Measurements from ENCODE around the gene UGGT1. TPM values are rescaled to one million over a fixed set of nuclear protein-coding genes. Genes with fewer than 3 reads are reported as not detected.

The UGGT1 gene
- total RNA-seq, 1 donor from 2014 or later = 58.7 TPM

DNA sequence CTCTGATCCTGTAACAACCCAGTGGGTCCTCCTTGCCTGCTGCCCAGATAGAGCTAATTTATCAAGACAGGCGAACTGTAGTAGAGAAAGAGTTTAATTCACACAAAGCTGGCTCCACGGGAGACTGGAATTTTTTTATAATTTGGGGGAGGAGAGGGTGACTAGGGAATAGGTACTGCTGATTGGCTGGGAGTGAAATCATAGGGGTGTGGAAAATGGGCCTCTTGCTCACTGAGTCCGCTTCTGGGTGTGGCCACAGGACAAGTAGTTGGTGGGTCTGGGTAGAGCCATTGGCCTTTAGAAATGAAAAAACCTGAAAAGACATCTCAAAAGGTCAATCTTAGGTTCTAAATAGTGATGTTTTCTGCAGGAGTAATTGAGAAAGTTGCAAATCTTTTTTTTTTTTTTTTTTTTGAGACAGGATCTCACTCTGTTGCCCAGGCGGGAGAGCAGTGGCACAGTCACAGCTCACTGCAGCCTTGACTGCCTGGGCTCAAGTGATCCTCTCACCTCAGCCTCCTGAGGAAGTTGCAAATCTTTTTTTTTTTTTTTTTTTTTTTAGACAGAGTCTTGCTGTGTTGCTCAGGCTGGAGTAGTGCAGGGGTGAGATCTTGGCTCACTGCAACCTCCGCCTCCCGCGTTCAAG is 14.4 kb upstream of the UGGT1 start:
- Mint-ChIP-seq H3K9me3 (peaks cover 5% of the 10 kb centered on the region), H3K27me3 (ENCODE audit: low read depth) (peaks cover 3% of the 10 kb centered on the region), H3K4me3 (no peak overlapping the region), H3K36me3 (ENCODE audit: low read depth) (no peaks in the 10 kb centered on the region), H3K27ac (ENCODE audit: unreplicated experiment) (no peak overlapping the region), H3K4me1 (no peaks in the 10 kb centered on the region)
- no peak for DNase-seq (ENCODE audit: low read depth, low spot score)
- TF ChIP-seq CTCF (conservative IDR thresholded peaks at IDR 0.05) = no peak

GRCh38 chr2:128084757-128085156 is 6.2 kb upstream of the UGGT1 start:
- peaks cover 6% of the 10 kb centered on the region for H3K9me3 Mint-ChIP-seq
- no peak overlapping the region for H3K4me3 Mint-ChIP-seq
- no peak overlapping the region for H3K27ac Mint-ChIP-seq (ENCODE audit: unreplicated experiment)
- DNase-seq (ENCODE audit: low read depth, low spot score) = no peak
- H3K36me3 Mint-ChIP-seq (ENCODE audit: low read depth) = peaks cover 2% of the 10 kb centered on the region
- H3K4me1 Mint-ChIP-seq = peaks cover 8% of the 10 kb centered on the region
- no peak for TF ChIP-seq CTCF (conservative IDR thresholded peaks at IDR 0.05)
- H3K27me3 Mint-ChIP-seq (ENCODE audit: low read depth) = peaks cover 3% of the 10 kb centered on the region

DNA sequence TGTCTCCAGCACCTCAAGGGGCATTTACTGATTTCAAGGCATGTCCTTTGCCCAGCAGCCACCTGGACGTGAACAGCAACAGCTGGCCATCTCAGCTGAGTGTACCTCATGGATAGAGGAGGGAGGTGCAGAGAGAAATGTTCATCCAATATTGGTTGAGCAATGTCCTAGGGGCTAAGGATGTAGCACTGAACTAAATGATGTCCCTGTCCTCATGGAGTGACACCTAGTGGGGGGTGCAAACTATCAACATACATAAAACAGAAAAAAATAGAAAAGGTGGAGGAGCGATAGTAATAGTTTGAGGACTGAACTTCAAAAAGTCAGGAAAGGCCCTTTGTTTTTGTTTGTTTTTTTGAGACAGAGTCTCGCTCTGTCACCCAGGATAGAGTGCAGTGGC is 4.8 kb upstream of the UGGT1 start:
- Mint-ChIP-seq H3K36me3 (ENCODE audit: low read depth) (peaks cover 2% of the 10 kb centered on the region), H3K27me3 (ENCODE audit: low read depth) (no peaks in the 10 kb centered on the region), H3K4me1 (peaks cover 17% of the 10 kb centered on the region), H3K27ac (ENCODE audit: unreplicated experiment) (no peak overlapping the region), H3K4me3 (no peak overlapping the region), H3K9me3 (peaks cover 6% of the 10 kb centered on the region)
- DNase-seq (ENCODE audit: low read depth, low spot score) = no peak
- TF ChIP-seq CTCF (conservative IDR thresholded peaks at IDR 0.05) = no peak

DNA sequence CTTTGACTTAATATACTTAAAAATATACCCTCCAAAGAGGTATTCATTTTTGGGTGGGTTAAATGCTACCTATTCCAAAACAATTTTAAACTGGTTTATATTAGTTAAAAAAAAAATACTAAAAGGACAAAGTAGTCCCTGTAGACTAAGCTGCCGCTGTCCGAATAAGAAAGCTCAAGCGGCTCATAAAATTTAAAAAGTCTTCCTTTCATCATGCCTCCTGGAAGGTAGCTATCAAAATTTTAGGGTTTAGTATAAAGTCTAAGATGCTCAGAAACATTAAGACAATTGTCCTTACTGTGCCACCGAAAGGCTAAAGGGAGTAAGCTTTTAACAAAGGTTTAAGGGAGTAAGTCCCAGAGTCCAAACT is 440 bp upstream of the UGGT1 start:
- Mint-ChIP-seq H3K4me3 (peak overlapping the region; percentile 99), H3K9me3 (no peaks in the 10 kb centered on the region), H3K4me1 (peaks cover 35% of the 10 kb centered on the region), H3K27me3 (ENCODE audit: low read depth) (no peaks in the 10 kb centered on the region), H3K36me3 (ENCODE audit: low read depth) (no peaks in the 10 kb centered on the region), H3K27ac (ENCODE audit: unreplicated experiment) (peak overlapping the region; percentile 91)
- no peak for TF ChIP-seq CTCF (conservative IDR thresholded peaks at IDR 0.05)
- no peak for DNase-seq (ENCODE audit: low read depth, low spot score)

- H3K4me1 Mint-ChIP-seq = peaks cover 35% of the 10 kb centered on the region
Measured at GRCh38 chr2:128091726-128092080, 703 bp downstream of the UGGT1 start.

More at GRCh38 chr2:128091726-128092080, 703 bp downstream of the UGGT1 start:
- TF ChIP-seq CTCF (conservative IDR thresholded peaks at IDR 0.05) = no peak
- peak overlapping the region; percentile 91 for H3K27ac Mint-ChIP-seq (ENCODE audit: unreplicated experiment)
- no peaks in the 10 kb centered on the region for H3K9me3 Mint-ChIP-seq
- H3K4me3 Mint-ChIP-seq = peak overlapping the region; percentile 99
- DNase-seq (ENCODE audit: low read depth, low spot score) = no peak
- no peaks in the 10 kb centered on the region for H3K27me3 Mint-ChIP-seq (ENCODE audit: low read depth)
- H3K36me3 Mint-ChIP-seq (ENCODE audit: low read depth) = no peaks in the 10 kb centered on the region

All from neural crest cell (in vitro differentiated cells).